GM19239 (cell line): ENCODE measurements around the gene KCNG4.

Experiments
- DNase-seq: peaks from one replicate; pipeline ENCODE4 v3.0.0; 2011; ENCODE audit warnings: low spot score; ENCODE audit not compliant: insufficient read length
- FAIRE-seq: peaks from 2 replicates; lab custom pipeline; 2011; peaks lifted over from hg19 to GRCh38; lab: Jason Lieb, UNC

The KCNG4 gene

DNA sequence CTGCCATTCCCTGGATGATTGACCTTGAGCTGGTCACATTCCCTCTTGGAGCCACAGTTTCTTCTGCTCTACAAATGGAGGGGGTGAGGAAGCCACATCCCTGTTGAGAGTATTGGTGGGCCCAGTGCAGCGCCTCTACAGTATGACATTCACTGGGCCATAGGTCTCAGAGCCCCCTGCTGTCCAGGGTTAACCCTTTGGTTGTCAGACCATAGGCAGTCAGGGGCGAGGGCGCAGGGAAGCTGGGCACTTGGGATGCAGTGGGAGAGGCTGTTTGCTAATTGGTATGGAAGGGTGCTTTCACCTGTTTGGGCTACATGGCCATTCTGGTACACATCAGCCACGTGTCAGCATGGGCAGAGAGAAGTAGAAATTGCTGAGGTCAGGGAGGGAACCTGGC is 27.6 kb upstream of the KCNG4 start:
- FAIRE-seq: no peak
- DNase-seq: no peak

DNA sequence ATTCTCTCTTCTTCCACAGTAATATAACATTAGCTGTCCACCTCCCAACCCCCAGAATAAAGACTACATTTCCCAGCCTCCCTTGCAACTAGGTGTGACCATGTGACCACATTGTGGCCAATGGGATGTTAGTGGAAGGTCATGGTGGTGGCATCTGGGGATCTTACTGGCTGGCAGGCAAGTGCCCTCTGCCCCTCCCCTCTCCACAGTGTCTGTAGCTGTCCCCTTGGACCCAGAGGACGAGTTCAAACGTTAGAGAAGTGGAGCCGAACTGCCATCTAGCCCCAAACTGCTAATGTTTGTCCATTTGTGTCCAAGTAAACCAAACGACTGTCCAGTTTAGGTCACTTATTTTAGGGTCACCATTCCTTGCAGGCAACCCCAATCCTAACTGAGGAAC is 26.6 kb upstream of the KCNG4 start:
- FAIRE-seq (no peak), DNase-seq (peak; percentile 35)

DNA sequence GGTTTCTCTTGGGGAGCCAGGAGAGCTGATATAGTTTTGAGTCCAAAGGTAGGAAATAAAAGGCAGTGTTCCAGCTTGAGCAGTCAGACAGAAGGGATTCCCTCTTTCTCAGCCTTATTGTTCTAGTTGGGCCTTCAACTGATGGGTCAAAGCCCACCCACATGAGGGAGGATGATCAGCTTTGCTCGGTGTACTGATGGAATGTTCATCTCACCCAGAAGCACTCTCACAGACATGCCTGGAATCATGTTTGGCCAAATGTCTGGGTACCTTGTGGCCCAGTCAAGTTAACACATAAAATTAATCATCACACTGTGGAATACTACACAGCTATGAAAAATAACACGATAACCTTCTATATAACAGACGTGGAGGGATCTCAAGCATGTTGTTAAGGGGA is 23.1 kb upstream of the KCNG4 start:
- DNase-seq (no peak), FAIRE-seq (no peak)

DNA sequence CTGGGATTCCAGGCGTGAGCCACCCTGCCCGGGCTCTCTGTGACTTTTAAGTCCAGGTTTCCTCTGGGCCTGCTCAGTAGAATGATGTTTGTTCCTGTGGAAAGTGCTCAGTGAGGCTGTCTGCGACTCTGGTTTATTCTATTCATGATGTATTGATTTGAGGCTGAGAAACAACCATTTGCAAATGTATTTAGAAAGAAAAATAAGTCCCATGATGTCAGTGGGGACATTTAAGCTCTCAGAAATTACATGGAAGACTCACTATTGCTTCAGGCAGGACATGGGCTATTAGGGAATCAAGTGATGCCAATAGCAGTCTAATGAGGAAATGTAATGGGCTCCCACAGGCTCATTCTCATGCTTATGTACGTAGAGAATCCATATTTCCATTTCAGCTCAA is 22.2 kb upstream of the KCNG4 start:
- no peak for FAIRE-seq
- no peak for DNase-seq

- no peak for FAIRE-seq
- DNase-seq: no peak
Observed at GRCh38 chr16:84260766-84261554, 21.1 kb upstream of the KCNG4 start.

GRCh38 chr16:84259691-84260090 is 19.9 kb upstream of the KCNG4 start:
- DNase-seq (no peak), FAIRE-seq (no peak)

GRCh38 chr16:84258266-84258665 is 18.5 kb upstream of the KCNG4 start:
- no peak for DNase-seq
- FAIRE-seq: no peak

DNA sequence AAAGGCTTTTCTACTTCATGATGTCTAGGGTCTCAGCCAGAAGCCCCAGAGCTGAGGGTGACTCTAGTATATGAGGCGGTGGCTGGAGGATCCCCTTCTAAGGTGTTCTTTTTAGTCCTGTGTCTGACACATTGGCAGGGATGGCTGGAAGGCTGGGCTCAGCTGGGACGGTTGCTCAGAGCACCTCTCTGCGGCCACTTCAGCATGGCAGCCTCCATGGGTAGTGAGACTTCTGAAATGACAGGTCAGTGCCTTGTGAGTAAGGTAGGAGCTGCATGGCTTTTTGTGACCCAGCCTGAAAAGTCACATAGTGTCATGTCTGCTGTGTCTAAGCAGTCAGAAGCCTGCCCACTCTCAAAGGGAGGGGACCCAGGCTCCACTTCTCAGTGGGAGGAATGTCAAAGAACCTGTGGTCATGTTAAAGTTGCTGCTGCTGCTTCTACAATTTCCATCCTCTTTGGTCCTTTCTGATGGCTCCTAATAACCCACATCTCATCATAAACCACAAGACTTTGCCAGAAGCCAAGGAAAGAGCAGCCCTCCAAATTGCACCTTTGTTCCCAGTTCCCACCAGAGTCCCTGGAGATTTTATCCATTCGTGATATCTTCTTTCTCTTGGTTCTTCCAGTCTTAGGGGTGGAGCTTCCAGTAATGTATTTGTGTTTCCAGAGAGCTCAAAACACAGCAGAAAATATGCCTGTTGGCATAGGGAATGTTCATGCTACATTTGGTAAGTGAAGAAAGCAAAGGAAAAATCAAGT is 15.4 kb upstream of the KCNG4 start:
- DNase-seq: no peak
- no peak for FAIRE-seq

DNA sequence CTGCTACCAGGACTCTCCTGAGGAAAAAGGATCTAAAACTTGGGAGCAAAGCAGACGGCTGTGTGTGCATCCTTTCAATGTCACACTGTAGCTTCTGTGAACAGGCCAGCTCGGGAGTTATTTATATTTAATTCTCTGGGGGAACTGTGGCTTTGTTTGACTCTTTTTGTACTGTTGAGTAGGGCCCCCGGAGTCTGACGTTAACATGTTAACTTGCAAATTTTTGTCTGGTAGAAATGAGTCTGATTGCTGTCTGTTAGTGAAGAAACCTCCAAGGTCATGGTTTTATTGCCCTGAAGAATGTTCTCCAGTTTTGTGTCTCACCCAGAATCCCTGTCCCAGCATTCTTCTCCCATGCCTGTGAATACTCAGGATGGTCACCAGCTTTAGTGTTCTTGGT is 14.2 kb upstream of the KCNG4 start:
- DNase-seq (no peak), FAIRE-seq (no peak)

DNA sequence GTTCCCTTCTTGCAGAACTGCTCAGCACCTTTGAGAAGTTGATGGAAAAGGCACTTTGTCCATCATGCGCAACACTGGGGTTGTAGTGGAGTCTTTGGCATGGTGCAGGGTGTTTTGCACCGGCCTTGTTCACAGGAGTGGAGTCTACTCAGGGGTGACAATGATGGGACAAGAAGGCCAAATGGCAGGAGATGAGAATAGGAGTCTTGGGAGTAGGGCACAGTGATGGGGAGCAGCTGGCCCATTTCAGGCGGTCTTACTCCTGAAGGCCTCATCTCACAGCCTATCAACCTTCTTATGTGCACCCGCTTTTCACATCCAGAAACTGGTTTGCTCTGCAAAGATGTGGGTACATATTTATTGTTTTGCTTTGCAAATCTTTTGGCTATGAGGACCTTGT is 13.4 kb upstream of the KCNG4 start:
- DNase-seq (no peak), FAIRE-seq (no peak)

- DNase-seq: no peak
- FAIRE-seq: no peak
Observed at GRCh38 chr16:84252184-84252583, 12.4 kb upstream of the KCNG4 start.

- DNase-seq (no peak), FAIRE-seq (no peak)
Observed at GRCh38 chr16:84247844-84248243, 8.0 kb upstream of the KCNG4 start.

DNA sequence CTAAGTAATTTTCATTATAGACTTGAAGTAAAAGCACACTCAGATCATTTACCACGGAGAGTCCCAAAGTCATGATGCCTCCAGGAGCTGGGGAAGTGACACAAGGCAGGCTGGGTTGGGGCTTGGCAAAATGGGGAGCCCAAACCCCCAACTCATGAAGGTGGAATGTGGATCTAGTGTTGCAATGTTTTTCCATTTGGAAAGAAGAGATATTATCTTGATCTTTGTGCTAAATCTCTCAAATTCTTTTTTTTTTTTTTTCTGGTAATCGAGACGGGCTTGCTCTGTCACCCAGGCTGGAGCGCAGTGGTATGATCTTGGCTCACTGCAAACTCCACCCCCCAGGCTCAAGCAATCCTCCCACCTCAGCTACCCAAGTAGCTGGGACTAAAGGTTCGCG is 7.5 kb upstream of the KCNG4 start:
- FAIRE-seq: no peak

GRCh38 chr16:84246679-84247077 is 6.9 kb upstream of the KCNG4 start:
- FAIRE-seq (no peak), DNase-seq (no peak)

More for the DNA sequence above, 7.5 kb upstream of the KCNG4 start:
- no peak for DNase-seq

GRCh38 chr16:84245956-84246678 is 6.3 kb upstream of the KCNG4 start:
- FAIRE-seq: no peak
- DNase-seq: no peak

GRCh38 chr16:84244728-84245127 is 4.9 kb upstream of the KCNG4 start:
- FAIRE-seq: no peak

DNA sequence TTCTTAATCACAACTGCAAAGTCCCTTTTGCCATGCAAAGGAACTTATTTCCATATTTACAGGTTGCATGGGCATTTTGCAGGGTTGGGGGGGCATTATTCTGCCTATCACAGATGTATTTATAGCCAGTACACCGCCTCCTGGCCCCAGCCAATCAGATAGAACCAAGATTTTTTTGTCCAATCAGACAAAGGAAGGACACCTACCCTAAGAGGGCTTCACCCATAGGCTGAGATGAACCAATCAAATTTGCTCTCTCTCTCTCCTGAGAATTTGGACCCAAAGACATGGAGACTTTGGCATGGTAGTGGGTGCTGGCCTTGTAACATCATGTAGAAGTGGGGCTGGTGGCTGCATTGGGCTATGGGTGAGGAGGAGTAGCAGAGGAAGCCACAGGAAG is 3.9 kb upstream of the KCNG4 start:
- DNase-seq: no peak
- no peak for FAIRE-seq

More at GRCh38 chr16:84244728-84245127, 4.9 kb upstream of the KCNG4 start:
- DNase-seq: no peak

- FAIRE-seq (no peak), DNase-seq (no peak)
Observed at GRCh38 chr16:84242839-84243238, 3.0 kb upstream of the KCNG4 start.

DNA sequence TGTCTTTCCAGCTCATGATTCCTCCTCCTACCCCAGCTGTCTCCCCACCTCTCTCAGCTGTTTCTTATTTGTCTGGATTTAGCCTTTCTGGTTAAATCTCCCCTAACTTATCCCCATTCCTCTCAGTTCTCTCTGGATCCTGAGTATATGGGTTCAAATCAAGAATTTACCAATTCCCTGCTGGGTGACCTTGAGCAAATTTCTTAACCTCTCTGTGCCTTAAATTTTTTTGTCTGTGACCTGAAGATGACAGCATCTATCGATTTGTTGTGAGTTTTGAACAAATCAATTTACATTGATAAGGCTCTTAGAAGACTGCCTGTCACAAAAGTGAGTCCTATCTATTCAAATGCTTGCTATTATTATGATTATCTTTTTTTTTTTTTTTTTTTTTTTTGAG is 2.0 kb upstream of the KCNG4 start:
- FAIRE-seq: no peak
- no peak for DNase-seq

GRCh38 chr16:84240455-84240854 is 643 bp upstream of the KCNG4 start:
- FAIRE-seq (no peak), DNase-seq (no peak)

- no peak for DNase-seq
- FAIRE-seq: no peak
Observed at GRCh38 chr16:84239141-84239769, 557 bp downstream of the KCNG4 start.
